GM13977 (cell line): Measurements from ENCODE around the gene NCOA1.

Experiments
- DNase-seq: peaks from one replicate; pipeline ENCODE4 v3.0.0; 2012; ENCODE audit warnings: low spot score
- in situ Hi-C: fragments of 300-500 bp; cut with MboI; formaldehyde crosslinking; loops from one replicate; pipeline ENCODE4 v1.12.0; 2022; ENCODE audit warnings: low sequenced_read_pairs, low pct_unique_long_range_greater_than_20kb, mixed read lengths, inconsistent platforms; ENCODE audit not compliant: unreplicated experiment
- TF ChIP-seq, protein P1 (sequence below): IDR thresholded peaks from 2 replicates; pipeline ENCODE4 v1.5.1; 2012; ENCODE audit warnings: mild to moderate bottlenecking, control low read depth; ENCODE audit not compliant: insufficient read depth; ENCODE audit errors: extremely low read depth, missing control alignments

The NCOA1 gene

DNA sequence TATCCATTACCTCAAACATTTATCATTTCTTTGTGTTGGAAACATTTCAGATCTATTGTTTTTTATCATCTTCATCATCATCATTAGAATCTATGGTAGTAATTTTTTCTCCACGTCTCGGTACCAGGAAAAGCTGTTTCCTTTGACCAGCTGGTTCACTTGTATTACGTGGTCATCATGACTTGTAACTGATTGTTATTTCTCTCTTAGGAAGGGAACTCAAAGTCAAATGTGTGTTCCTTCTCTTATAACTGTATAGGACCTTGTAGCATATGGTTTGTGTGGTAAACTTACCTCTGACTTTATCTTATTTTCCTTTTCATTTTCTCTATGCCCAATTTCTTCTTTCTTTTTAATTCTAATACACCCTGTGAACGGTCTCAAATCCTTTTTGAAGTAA lies 16.5 kb downstream of the NCOA1 start:
- TF ChIP-seq, protein P1, sequence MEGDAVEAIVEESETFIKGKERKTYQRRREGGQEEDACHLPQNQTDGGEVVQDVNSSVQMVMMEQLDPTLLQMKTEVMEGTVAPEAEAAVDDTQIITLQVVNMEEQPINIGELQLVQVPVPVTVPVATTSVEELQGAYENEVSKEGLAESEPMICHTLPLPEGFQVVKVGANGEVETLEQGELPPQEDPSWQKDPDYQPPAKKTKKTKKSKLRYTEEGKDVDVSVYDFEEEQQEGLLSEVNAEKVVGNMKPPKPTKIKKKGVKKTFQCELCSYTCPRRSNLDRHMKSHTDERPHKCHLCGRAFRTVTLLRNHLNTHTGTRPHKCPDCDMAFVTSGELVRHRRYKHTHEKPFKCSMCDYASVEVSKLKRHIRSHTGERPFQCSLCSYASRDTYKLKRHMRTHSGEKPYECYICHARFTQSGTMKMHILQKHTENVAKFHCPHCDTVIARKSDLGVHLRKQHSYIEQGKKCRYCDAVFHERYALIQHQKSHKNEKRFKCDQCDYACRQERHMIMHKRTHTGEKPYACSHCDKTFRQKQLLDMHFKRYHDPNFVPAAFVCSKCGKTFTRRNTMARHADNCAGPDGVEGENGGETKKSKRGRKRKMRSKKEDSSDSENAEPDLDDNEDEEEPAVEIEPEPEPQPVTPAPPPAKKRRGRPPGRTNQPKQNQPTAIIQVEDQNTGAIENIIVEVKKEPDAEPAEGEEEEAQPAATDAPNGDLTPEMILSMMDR = no peak
- no peak for DNase-seq

GRCh38 chr2:24508878-24509277 lies 17.8 kb downstream of the NCOA1 start:
- in situ Hi-C loops = no loop called here
- no peak for DNase-seq
- TF ChIP-seq, protein P1 = no peak

More for the DNA sequence above, 16.5 kb downstream of the NCOA1 start:
- in situ Hi-C loops = no loop called here

DNA sequence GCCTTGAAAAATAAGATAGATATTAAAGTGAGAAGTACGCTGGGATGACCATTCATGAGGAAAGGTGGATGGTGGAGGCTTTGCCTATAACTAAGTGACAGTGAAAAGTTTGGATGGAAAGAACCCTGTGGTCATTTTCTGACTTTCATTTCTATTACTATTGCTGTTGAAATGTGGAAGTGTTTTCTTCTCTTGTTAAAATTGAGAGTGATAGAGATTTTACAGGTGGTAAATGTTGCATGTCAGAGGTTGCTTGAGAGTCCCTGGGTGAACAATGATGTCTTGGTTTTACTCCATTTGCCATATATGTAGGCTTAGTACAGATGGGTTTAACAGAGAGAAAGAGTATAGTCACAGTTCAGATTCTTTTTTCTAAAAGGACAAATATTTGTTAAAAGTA lies 18.4 kb downstream of the NCOA1 start:
- DNase-seq = peak; percentile 52

DNA sequence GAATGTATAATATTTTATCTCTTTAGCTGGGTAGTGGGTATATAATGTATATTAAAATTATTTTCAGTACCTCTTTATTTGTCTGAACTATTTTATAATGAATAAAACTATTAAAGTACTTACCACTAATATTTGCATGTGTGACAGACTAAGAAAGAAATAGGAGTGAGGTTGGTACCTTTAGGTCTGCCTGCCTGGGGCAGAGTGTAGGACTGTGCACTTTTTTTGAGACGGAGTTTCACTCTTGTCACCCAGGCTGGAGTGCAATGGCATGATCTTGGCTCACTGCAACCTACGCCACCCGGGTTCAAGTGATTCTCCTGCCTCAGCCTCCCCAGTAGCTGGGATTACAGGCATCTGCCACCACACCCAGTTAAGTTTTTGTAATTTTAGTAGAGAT lies 18.8 kb downstream of the NCOA1 start:
- DNase-seq = no peak
- in situ Hi-C loops = no loop called here
- TF ChIP-seq, protein P1 = no peak

More for the DNA sequence above, 18.4 kb downstream of the NCOA1 start:
- TF ChIP-seq, protein P1 = no peak
- in situ Hi-C loops = no loop called here

GRCh38 chr2:24510771-24511170 lies 19.7 kb downstream of the NCOA1 start:
- TF ChIP-seq, protein P1 = no peak
- DNase-seq = no peak
- in situ Hi-C loops = no loop called here

- no peak for DNase-seq
- TF ChIP-seq, protein P1 = no peak
- in situ Hi-C loops = no loop called here
Observed at GRCh38 chr2:24511198-24511597, 20.1 kb downstream of the NCOA1 start.

DNA sequence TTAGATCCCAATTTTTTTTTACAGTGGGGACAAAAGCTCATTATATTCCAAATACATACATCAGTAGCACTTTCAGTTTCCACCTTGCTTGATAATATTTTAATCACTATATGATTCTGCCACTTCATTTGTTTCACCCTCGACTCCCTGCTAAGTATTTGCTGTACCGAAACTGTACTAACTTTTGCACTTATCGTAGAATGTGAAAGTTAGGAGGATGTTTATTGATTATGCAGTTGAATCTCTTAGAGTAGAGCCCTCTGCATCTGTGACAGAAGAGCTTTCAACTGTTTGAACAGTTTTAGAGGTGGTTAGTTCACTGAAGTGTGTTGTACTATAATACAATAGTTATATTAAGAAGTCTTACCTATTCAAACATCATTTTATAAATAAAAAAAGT lies 20.8 kb downstream of the NCOA1 start:
- no peak for DNase-seq
- in situ Hi-C loops = no loop called here
- TF ChIP-seq, protein P1 = no peak
